22Rv1 (cell line): Measurements from ENCODE around the gene TGFB2.

ENCODE experiments used
- ZFX ChIP-seq: fragments of 450-650 bp; IDR thresholded peaks from 2 replicates; pipeline ENCODE4 v1.6.1; 2017; ENCODE audit warnings: antibody characterized with exemption, borderline replicate concordance
- TF ChIP-seq, protein P1 (sequence below): fragments of 450-650 bp; IDR thresholded peaks from 2 replicates; pipeline ENCODE4 v1.5.1; 2017; ENCODE audit warnings: mild to moderate bottlenecking

GRCh38 chr1:218297461-218297860 is 47.7 kb upstream of the TGFB2 start:
- TF ChIP-seq, protein P1, sequence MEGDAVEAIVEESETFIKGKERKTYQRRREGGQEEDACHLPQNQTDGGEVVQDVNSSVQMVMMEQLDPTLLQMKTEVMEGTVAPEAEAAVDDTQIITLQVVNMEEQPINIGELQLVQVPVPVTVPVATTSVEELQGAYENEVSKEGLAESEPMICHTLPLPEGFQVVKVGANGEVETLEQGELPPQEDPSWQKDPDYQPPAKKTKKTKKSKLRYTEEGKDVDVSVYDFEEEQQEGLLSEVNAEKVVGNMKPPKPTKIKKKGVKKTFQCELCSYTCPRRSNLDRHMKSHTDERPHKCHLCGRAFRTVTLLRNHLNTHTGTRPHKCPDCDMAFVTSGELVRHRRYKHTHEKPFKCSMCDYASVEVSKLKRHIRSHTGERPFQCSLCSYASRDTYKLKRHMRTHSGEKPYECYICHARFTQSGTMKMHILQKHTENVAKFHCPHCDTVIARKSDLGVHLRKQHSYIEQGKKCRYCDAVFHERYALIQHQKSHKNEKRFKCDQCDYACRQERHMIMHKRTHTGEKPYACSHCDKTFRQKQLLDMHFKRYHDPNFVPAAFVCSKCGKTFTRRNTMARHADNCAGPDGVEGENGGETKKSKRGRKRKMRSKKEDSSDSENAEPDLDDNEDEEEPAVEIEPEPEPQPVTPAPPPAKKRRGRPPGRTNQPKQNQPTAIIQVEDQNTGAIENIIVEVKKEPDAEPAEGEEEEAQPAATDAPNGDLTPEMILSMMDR: no peak
- TF ChIP-seq ZFX: no peak
